Measurements from ENCODE around the gene PARD3. TPM values are rescaled to one million over a fixed set of nuclear protein-coding genes. Genes with fewer than 3 reads are reported as not detected.

PARD3 gene
- total and polyA plus RNA-seq, 2 experiments from 2014 or later: 6.3 to 21.2 TPM

DNA sequence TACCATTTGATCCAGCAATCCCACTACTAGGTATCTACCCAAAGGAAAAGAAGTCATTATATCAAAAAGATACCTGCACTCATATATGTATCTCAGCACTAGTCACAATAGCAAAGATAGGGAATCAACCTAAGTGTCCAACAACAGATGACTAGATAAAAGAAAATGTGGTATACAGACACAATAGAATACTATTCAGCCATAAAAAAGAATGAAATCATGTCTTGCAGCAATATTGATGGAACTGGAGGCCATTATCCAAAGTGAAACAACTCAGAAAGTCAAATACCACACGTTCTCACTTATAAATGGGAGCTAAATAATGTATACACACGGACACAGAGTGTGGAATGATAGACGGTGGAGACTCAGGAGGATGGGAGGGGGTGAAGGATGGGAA lies 146.0 kb downstream of the PARD3 start:
- Histone ChIP-seq H3K4me3 (no peak overlapping the region), H3K4me2 (ENCODE audit: unreplicated experiment) (no peak overlapping the region), H3K9me3 (ENCODE audit: low read depth) (no peaks in the 10 kb centered on the region), H3K4me1 (ENCODE audit: insufficient read depth) (no peaks in the 10 kb centered on the region), H3K9me2 (ENCODE audit: insufficient read depth) (no peaks in the 10 kb centered on the region), H2AFZ (no peak overlapping the region), H3K36me3 (ENCODE audit: low read depth) (no peaks in the 10 kb centered on the region), H4K20me1 (ENCODE audit: insufficient read depth) (no peaks in the 10 kb centered on the region), H3K27me3 (replicated peaks; ENCODE audit: insufficient read depth) (no peaks in the 10 kb centered on the region), H3K9ac (no peak overlapping the region), H3F3A (ENCODE audit: insufficient read depth) (no peaks in the 10 kb centered on the region), H3K79me2 (ENCODE audit: insufficient read depth) (peaks cover 22% of the 10 kb centered on the region), H3K27ac (no peak overlapping the region)
- WGBS, 2 experiments (ENCODE audit: low coverage in 1 of 2, low lambda C conversion rate in 2 of 2, missing lambda C conversion rate in 2 of 2): 81 to 86% methylated on average over 3 of the region's 3 CpGs
- DNase-seq: no peak
- TF ChIP-seq EZH2 (IDR thresholded peaks at IDR 0.05; ENCODE audit: insufficient read depth, poor library complexity, severe bottlenecking): no peak
- TF ChIP-seq EZH2phosphoT487 (IDR thresholded peaks at IDR 0.05; ENCODE audit: insufficient read depth, low read depth): no peak
- in situ Hi-C loops (cut with MboI): loop anchor here (25.0 kb wide), 1 partner anchor 543 kb away; no protein-coding TSS in a partner anchor

DNA sequence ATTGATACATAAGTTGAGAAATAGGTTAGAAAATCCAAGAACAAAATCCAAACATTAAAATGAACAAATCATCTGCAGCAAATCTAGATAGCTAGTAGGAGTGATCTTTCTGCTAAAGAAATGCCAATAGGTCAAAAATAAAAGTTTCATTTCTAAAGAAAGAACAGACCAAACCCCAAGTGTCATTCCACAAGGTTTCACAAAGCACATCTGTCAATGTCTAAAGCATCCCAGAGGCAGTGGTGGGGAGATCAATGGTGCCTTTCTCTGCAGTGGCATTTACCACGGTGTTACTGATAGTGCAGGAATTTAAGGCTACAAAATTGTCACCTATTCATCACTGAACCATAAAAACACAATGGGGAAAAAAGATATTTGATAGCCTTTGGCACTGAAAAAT lies 147.9 kb downstream of the PARD3 start:
- H3F3A ChIP-seq (ENCODE audit: insufficient read depth): no peaks in the 10 kb centered on the region
- H3K9me2 ChIP-seq (ENCODE audit: insufficient read depth): no peaks in the 10 kb centered on the region
- no peak overlapping the region for H3K4me3 ChIP-seq
- no peak overlapping the region for H3K4me2 ChIP-seq (ENCODE audit: unreplicated experiment)
- in situ Hi-C loops (cut with MboI): loop anchor here (25.0 kb wide), 1 partner anchor 545 kb away; no protein-coding TSS in a partner anchor
- no peaks in the 10 kb centered on the region for H3K9me3 ChIP-seq (ENCODE audit: low read depth)
- no peaks in the 10 kb centered on the region for H3K4me1 ChIP-seq (ENCODE audit: insufficient read depth)
- WGBS, 2 experiments (ENCODE audit: low coverage in 1 of 2, low lambda C conversion rate in 2 of 2, missing lambda C conversion rate in 2 of 2): 39 to 46% methylated on average over 1 of the region's 1 CpG
- no peaks in the 10 kb centered on the region for H4K20me1 ChIP-seq (ENCODE audit: insufficient read depth)
- no peak for DNase-seq
- no peak overlapping the region for H3K9ac ChIP-seq
- peaks cover 22% of the 10 kb centered on the region for H3K79me2 ChIP-seq (ENCODE audit: insufficient read depth)
- H2AFZ ChIP-seq: no peak overlapping the region
- no peak overlapping the region for H3K27ac ChIP-seq
- no peaks in the 10 kb centered on the region for H3K27me3 ChIP-seq (replicated peaks; ENCODE audit: insufficient read depth)
- no peaks in the 10 kb centered on the region for H3K36me3 ChIP-seq (ENCODE audit: low read depth)
- TF ChIP-seq EZH2phosphoT487 (IDR thresholded peaks at IDR 0.05; ENCODE audit: insufficient read depth, low read depth) (no peak), EZH2 (IDR thresholded peaks at IDR 0.05; ENCODE audit: insufficient read depth, poor library complexity, severe bottlenecking) (no peak)

DNA sequence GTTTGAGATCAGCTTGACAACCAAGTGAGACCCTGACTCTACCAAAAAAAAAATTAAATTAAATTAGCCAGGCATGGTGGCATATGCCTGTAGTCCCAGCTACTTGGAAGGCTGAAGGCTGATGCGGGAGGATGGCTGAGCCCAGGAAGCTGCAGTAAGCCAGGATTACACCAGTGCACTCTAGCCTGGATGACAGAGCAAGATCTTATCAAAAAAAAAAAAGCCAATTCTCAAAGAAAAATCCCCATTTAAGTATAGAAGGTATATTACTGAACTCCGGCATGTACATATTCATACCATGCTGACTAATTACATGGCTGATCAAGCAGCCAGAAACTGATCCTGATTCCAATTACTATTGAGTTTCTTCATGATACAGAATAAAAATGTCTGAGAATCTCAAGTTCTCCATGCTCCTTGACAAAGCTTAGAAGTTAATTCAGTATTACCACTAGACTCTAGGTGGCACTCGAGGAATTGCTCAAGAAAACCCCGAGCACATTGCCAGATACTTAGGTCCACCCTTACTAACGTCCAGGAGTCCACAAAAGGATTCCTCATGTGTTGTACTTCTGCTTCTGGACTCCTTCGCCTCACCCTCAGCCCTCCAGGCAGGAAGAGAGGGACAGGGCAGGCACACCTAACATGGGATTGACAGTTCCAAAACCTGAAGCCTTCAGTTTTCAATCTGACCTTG lies 148.9 kb downstream of the PARD3 start:
- in situ Hi-C loops (cut with MboI): loop anchor here (25.0 kb wide), 1 partner anchor 546 kb away; no protein-coding TSS in a partner anchor
- Histone ChIP-seq H3F3A (ENCODE audit: insufficient read depth) (no peaks in the 10 kb centered on the region), H3K9ac (no peak overlapping the region), H3K4me3 (no peak overlapping the region), H3K4me1 (ENCODE audit: insufficient read depth) (no peaks in the 10 kb centered on the region), H3K9me2 (ENCODE audit: insufficient read depth) (no peaks in the 10 kb centered on the region), H3K27ac (0 out of 2 replicates have a peak overlapping the region, but pooled peaks have one; percentile 13), H3K36me3 (ENCODE audit: low read depth) (no peaks in the 10 kb centered on the region), H3K27me3 (replicated peaks; ENCODE audit: insufficient read depth) (no peaks in the 10 kb centered on the region), H2AFZ (no peak overlapping the region), H3K79me2 (ENCODE audit: insufficient read depth) (peaks cover 18% of the 10 kb centered on the region), H3K4me2 (ENCODE audit: unreplicated experiment) (peak overlapping the region; percentile 55), H4K20me1 (ENCODE audit: insufficient read depth) (no peaks in the 10 kb centered on the region), H3K9me3 (ENCODE audit: low read depth) (no peaks in the 10 kb centered on the region)
- DNase-seq: peak; percentile 96
- WGBS, 2 experiments (ENCODE audit: low coverage in 1 of 2, low lambda C conversion rate in 2 of 2, missing lambda C conversion rate in 2 of 2): 15 to 21% methylated on average over 6 of the region's 6 CpGs
- TF ChIP-seq EZH2 (IDR thresholded peaks at IDR 0.05; ENCODE audit: insufficient read depth, poor library complexity, severe bottlenecking) (no peak), EZH2phosphoT487 (IDR thresholded peaks at IDR 0.05; ENCODE audit: insufficient read depth, low read depth) (no peak)

DNA sequence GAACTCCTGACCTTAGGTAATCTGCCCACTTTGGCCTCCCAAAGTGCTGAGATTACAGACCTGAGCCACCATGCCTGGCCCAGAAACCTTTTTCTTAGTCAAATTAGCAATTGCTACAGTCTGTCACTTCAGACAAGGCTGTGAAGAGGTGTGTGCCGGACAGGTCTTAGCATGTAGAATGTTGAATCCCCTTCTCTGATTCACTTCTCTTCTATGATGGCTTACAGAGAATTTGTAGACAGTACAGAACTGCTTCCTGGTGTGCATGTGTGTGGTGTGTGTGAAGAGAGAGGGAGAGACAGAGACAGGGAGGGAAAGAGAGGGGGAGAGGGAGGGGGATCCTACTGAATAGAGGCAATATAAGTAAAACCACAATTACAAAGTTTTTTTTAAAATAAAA lies 150.4 kb downstream of the PARD3 start:
- no peak overlapping the region for H3K9ac ChIP-seq
- H3K27ac ChIP-seq: no peak overlapping the region
- H3K36me3 ChIP-seq (ENCODE audit: low read depth): no peaks in the 10 kb centered on the region
- H3F3A ChIP-seq (ENCODE audit: insufficient read depth): no peaks in the 10 kb centered on the region
- in situ Hi-C loops (cut with MboI): loop anchor here (25.0 kb wide), 1 partner anchor 548 kb away; no protein-coding TSS in a partner anchor
- WGBS, 2 experiments (ENCODE audit: low coverage in 1 of 2, low lambda C conversion rate in 2 of 2, missing lambda C conversion rate in 2 of 2): 88 to 97% methylated on average over 1 of the region's 1 CpG
- DNase-seq: no peak
- no peaks in the 10 kb centered on the region for H3K4me1 ChIP-seq (ENCODE audit: insufficient read depth)
- no peak overlapping the region for H2AFZ ChIP-seq
- TF ChIP-seq EZH2 (IDR thresholded peaks at IDR 0.05; ENCODE audit: insufficient read depth, poor library complexity, severe bottlenecking): no peak
- TF ChIP-seq EZH2phosphoT487 (IDR thresholded peaks at IDR 0.05; ENCODE audit: insufficient read depth, low read depth): no peak
- no peak overlapping the region for H3K4me2 ChIP-seq (ENCODE audit: unreplicated experiment)
- no peaks in the 10 kb centered on the region for H3K9me3 ChIP-seq (ENCODE audit: low read depth)
- no peaks in the 10 kb centered on the region for H3K9me2 ChIP-seq (ENCODE audit: insufficient read depth)
- peaks cover 21% of the 10 kb centered on the region for H3K79me2 ChIP-seq (ENCODE audit: insufficient read depth)
- H3K4me3 ChIP-seq: no peak overlapping the region
- H4K20me1 ChIP-seq (ENCODE audit: insufficient read depth): no peaks in the 10 kb centered on the region
- no peaks in the 10 kb centered on the region for H3K27me3 ChIP-seq (replicated peaks; ENCODE audit: insufficient read depth)
